BJ (cell line): ENCODE results near the gene NCR3LG1. TPM values are rescaled to one million over a fixed set of nuclear protein-coding genes. Genes with fewer than 3 reads are reported as not detected.

Experiments
- CTCF ChIA-PET: fragments of 350-600 bp; formaldehyde crosslinking; extraction: SDS; loops from one replicate; lab custom pipeline; 2021; ENCODE audit warnings: antibody characterized with exemption, inconsistent platforms; lab: Yijun Ruan, JAX
- POLR2A ChIA-PET: fragments of 300-600 bp; sonication (Branson Sonifier 250); formaldehyde crosslinking; extraction: SDS; loops from one replicate; lab custom pipeline; 2021; ENCODE audit warnings: antibody characterized with exemption; lab: Charles Lee
- DNase-seq: peaks from one replicate; pipeline ENCODE4 v3.0.0-alpha.2; 2011; ENCODE audit warnings: low read depth
- H3K27me3 ChIP-seq: 2 replicates; pipeline ENCODE4 v1.6.0; 2011; ENCODE audit warnings: low read length; ENCODE audit not compliant: control insufficient read depth, insufficient read depth
- H3K36me3 ChIP-seq: 2 replicates; pipeline ENCODE4 v1.5.1; 2011; ENCODE audit warnings: low read length; ENCODE audit not compliant: control insufficient read depth, insufficient read depth
- H3K4me3 ChIP-seq: 2 replicates; pipeline ENCODE4 v1.5.1; 2011; ENCODE audit warnings: low read depth, mild to moderate bottlenecking, control low read depth, low read length
- polyA plus RNA-seq: library from polyadenylated mRNA; depleted of rRNA; stranded (reverse); fragments of >200 nt; gene quantifications from 2 replicates; pipeline ENCODE4 v1.2.3, GENCODE V29; 2011
- TF ChIP-seq, protein P1 (sequence below): IDR thresholded peaks from 2 replicates; pipeline ENCODE4 v1.5.1; 2011; ENCODE audit warnings: low read depth, mild to moderate bottlenecking, control low read depth, inconsistent platforms, low read length, moderate library complexity; ENCODE audit not compliant: insufficient read depth

Gene NCR3LG1
- polyA plus RNA-seq, 1 experiment = 1.5 TPM

DNA sequence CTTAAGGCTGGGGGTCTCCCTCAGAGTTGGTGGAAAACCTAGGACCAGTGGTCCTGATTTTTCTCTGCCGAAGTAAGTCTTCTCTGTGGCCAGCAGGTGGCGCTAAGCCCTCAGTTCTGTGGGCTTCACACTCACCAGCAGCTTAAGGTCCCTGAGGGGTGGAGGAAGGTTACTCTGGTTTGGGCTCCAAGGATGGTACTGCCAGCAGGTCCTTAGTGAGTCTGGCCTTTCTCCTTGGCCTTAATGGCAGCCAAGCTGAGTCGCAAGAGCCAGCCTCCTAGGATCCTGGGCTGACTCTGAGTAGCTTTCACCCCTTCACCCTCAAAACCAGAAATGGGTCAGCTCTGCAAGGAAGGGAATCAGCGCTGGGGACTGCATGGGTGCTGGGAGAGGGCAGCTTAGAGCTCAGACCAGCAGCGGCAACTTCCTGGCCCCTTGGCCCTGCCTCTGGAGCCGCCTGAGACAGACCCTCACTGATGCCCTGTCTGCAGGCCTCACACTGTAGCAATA is 32.5 kb downstream of the NCR3LG1 start:
- no peak for DNase-seq
- Histone ChIP-seq H3K36me3 (no peaks in the 10 kb centered on the region), H3K4me3 (no peak overlapping the region), H3K27me3 (no peaks in the 10 kb centered on the region)
- ChIA-PET POLR2A (no interaction called here), CTCF (interaction anchor here (0.6 to 7.9 kb wide), 43 partner anchors 9 to 395 kb away, joined by 3 to 101 read pairs (median 5); partner anchors contain the start of gene USH1C)
- TF ChIP-seq, protein P1, sequence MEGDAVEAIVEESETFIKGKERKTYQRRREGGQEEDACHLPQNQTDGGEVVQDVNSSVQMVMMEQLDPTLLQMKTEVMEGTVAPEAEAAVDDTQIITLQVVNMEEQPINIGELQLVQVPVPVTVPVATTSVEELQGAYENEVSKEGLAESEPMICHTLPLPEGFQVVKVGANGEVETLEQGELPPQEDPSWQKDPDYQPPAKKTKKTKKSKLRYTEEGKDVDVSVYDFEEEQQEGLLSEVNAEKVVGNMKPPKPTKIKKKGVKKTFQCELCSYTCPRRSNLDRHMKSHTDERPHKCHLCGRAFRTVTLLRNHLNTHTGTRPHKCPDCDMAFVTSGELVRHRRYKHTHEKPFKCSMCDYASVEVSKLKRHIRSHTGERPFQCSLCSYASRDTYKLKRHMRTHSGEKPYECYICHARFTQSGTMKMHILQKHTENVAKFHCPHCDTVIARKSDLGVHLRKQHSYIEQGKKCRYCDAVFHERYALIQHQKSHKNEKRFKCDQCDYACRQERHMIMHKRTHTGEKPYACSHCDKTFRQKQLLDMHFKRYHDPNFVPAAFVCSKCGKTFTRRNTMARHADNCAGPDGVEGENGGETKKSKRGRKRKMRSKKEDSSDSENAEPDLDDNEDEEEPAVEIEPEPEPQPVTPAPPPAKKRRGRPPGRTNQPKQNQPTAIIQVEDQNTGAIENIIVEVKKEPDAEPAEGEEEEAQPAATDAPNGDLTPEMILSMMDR = peak; percentile 92

DNA sequence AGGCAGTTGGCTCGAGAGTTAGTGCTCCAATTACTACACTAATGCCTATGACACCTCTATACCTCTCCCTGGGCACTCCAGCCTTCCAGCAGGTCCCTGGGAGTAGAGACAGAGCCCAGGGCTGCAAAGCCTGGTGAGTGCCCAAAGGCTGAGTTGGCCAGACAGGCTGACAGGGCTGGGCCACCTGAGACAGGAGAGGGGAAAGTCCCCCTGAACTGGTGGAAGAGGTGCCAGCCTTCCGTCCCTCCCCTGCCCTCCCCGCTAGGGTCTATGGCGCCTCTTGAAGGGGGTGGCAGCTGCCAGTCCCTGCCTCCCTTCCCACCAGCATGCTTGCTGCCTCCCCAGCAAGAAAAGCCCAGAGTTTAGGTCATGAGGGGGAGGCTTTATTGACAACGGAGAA is 33.9 kb downstream of the NCR3LG1 start:
- H3K36me3 ChIP-seq = no peaks in the 10 kb centered on the region
- CTCF ChIA-PET = interaction anchor here (0.9 to 7.9 kb wide), 10 partner anchors 10 to 660 kb away, joined by 3 to 101 read pairs (median 22); no protein-coding TSS in a partner anchor
- TF ChIP-seq, protein P1 = no peak
- POLR2A ChIA-PET = no interaction called here
- no peak for DNase-seq
- H3K4me3 ChIP-seq = no peak overlapping the region
- peaks cover 2% of the 10 kb centered on the region; the same call in 1 of the 2 replicates for H3K27me3 ChIP-seq

GRCh38 chr11:17385926-17386325 is 34.3 kb downstream of the NCR3LG1 start:
- CTCF ChIA-PET = interaction anchor here (0.8 to 7.9 kb wide), 9 partner anchors 10 to 142 kb away, joined by 4 to 101 read pairs (median 19); no protein-coding TSS in a partner anchor
- no peak for DNase-seq
- no peak overlapping the region for H3K4me3 ChIP-seq
- peaks cover 6% of the 10 kb centered on the region; the same call in 1 of the 2 replicates for H3K27me3 ChIP-seq
- no peaks in the 10 kb centered on the region for H3K36me3 ChIP-seq
- POLR2A ChIA-PET = no interaction called here
- TF ChIP-seq, protein P1 = no peak

GRCh38 chr11:17386331-17387084 is 34.9 kb downstream of the NCR3LG1 start:
- ChIA-PET CTCF (interaction anchor here (0.8 to 3.9 kb wide), 6 partner anchors 11 to 141 kb away, joined by 3 to 19 read pairs (median 6); no protein-coding TSS in a partner anchor), POLR2A (no interaction called here)
- no peak overlapping the region for H3K4me3 ChIP-seq
- peaks cover 6% of the 10 kb centered on the region; the same call in 1 of the 2 replicates for H3K27me3 ChIP-seq
- TF ChIP-seq, protein P1 = peak; percentile 72
- H3K36me3 ChIP-seq = no peaks in the 10 kb centered on the region
- DNase-seq = no peak

DNA sequence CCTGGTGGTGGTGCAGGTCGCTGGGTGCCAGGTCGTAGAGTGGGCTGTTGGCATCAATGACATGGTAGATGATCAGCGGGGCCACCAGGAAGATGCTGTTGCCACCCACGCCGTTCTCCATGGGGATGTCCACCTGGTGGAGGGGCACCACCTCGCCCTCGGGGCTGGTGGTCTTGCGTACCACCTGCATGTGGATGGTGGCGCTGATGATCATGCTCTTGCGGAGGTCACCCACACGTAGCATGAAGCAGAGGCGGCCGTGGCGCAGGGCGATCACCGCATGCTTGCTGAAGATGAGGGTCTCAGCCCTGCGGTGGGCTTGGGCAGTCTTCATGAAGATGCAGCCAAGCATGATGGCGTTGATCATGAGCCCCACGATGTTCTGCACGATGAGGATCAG is 35.7 kb downstream of the NCR3LG1 start:
- no peaks in the 10 kb centered on the region for H3K36me3 ChIP-seq
- H3K27me3 ChIP-seq = peaks cover 6% of the 10 kb centered on the region; the same call in 1 of the 2 replicates
- ChIA-PET CTCF (interaction anchor here (1.0 to 3.9 kb wide), 5 partner anchors 11 to 141 kb away, joined by 3 to 19 read pairs (median 7); no protein-coding TSS in a partner anchor), POLR2A (no interaction called here)
- TF ChIP-seq, protein P1 = no peak
- no peak overlapping the region for H3K4me3 ChIP-seq
- DNase-seq = no peak
